Parathyroid adenoma (tissue), 2 donors: ENCODE data around the gene SEMA6D.
A peak's percentile ranks its signal among the peaks of the same experiment; 100 is the strongest.

Experiments used
- H2AFZ ChIP-seq: fragments of 300-600 bp; sonication (generic); one replicate; pipeline ENCODE4 v1.7.0; 2017; ENCODE audit warnings: antibody characterized with exemption, mild to moderate bottlenecking
- H3K27ac ChIP-seq: fragments of 300-600 bp; sonication (generic); one replicate; pipeline ENCODE4 v1.7.0; 2017
- H3K27me3 ChIP-seq: fragments of 300-600 bp; sonication (generic); one replicate; pipeline ENCODE4 v1.7.0; 2017; ENCODE audit warnings: low read length; ENCODE audit not compliant: control insufficient read depth, insufficient read depth
- H3K36me3 ChIP-seq: fragments of 300-600 bp; sonication (generic); one replicate; pipeline ENCODE4 v1.7.0; 2017; ENCODE audit warnings: low read length; ENCODE audit not compliant: control insufficient read depth, insufficient read depth
- H3K4me1 ChIP-seq: fragments of 300-600 bp; sonication (generic); one replicate; pipeline ENCODE4 v1.7.0; 2017; ENCODE audit warnings: control low read depth
- H3K4me2 ChIP-seq: fragments of 300-600 bp; sonication (generic); one replicate; pipeline ENCODE4 v1.7.0; 2017; ENCODE audit warnings: low read length
- H3K4me3 ChIP-seq: fragments of 300-600 bp; sonication (generic); one replicate; pipeline ENCODE4 v1.7.0; 2017; ENCODE audit warnings: low read depth, low read length
- H3K79me2 ChIP-seq: fragments of 300-600 bp; sonication (generic); one replicate; pipeline ENCODE4 v1.7.0; 2017; ENCODE audit warnings: control low read depth
- H3K9ac ChIP-seq: fragments of 300-600 bp; sonication (generic); one replicate; pipeline ENCODE4 v1.7.0; 2017; ENCODE audit warnings: mild to moderate bottlenecking
- H3K9me3 ChIP-seq: fragments of 300-600 bp; sonication (generic); one replicate; pipeline ENCODE4 v1.7.0; 2017; ENCODE audit warnings: low read length; ENCODE audit not compliant: control insufficient read depth
- CTCF ChIP-seq: fragments of 300-600 bp; sonication (generic); IDR thresholded peaks from one replicate; pipeline ENCODE4 v1.7.0; 2017; ENCODE audit warnings: antibody characterized with exemption, mild to moderate bottlenecking
- donor health status: primary hyperparathyroidism.

The SEMA6D gene

GRCh38 chr15:47794252-47794914 lies 77.1 kb downstream of the SEMA6D start:
- Histone ChIP-seq H3K36me3 (no peaks in the 10 kb centered on the region), H3K27ac (no peak overlapping the region), H2AFZ (no peak overlapping the region), H3K9me3 (no peaks in the 10 kb centered on the region), H3K4me1 (peaks cover 7% of the 10 kb centered on the region), H3K4me2 (no peak overlapping the region), H3K4me3 (no peak overlapping the region), H3K79me2 (no peaks in the 10 kb centered on the region), H3K9ac (no peak overlapping the region), H3K27me3 (no peaks in the 10 kb centered on the region)
- TF ChIP-seq CTCF = no peak

- H3K4me3 ChIP-seq = no peak overlapping the region
- no peak for TF ChIP-seq CTCF
Observed at GRCh38 chr15:47795864-47796263, 78.6 kb downstream of the SEMA6D start.

GRCh38 chr15:47796339-47796738 lies 79.0 kb downstream of the SEMA6D start:
- no peak overlapping the region for H3K9ac ChIP-seq
- peak overlapping the region; percentile 46 for H3K27ac ChIP-seq
- peak overlapping the region; percentile 65 for H2AFZ ChIP-seq
- H3K79me2 ChIP-seq = no peaks in the 10 kb centered on the region
- H3K9me3 ChIP-seq = no peaks in the 10 kb centered on the region
- peaks cover 7% of the 10 kb centered on the region for H3K4me1 ChIP-seq
- H3K27me3 ChIP-seq = no peaks in the 10 kb centered on the region
- no peak overlapping the region for H3K4me2 ChIP-seq
- no peak for TF ChIP-seq CTCF
- H3K4me3 ChIP-seq = no peak overlapping the region
- no peaks in the 10 kb centered on the region for H3K36me3 ChIP-seq

More at GRCh38 chr15:47795864-47796263, 78.6 kb downstream of the SEMA6D start:
- no peak overlapping the region for H3K4me2 ChIP-seq
- H3K9me3 ChIP-seq = no peaks in the 10 kb centered on the region
- H3K36me3 ChIP-seq = no peaks in the 10 kb centered on the region
- no peaks in the 10 kb centered on the region for H3K27me3 ChIP-seq
- H3K9ac ChIP-seq = no peak overlapping the region
- H3K79me2 ChIP-seq = no peaks in the 10 kb centered on the region
- H3K27ac ChIP-seq = peak overlapping the region; percentile 46
- peak overlapping the region; percentile 65 for H2AFZ ChIP-seq
- H3K4me1 ChIP-seq = peaks cover 7% of the 10 kb centered on the region

- H3K27ac ChIP-seq = no peak overlapping the region
- no peak overlapping the region for H3K4me3 ChIP-seq
- no peaks in the 10 kb centered on the region for H3K79me2 ChIP-seq
- no peaks in the 10 kb centered on the region for H3K27me3 ChIP-seq
- no peaks in the 10 kb centered on the region for H3K9me3 ChIP-seq
- TF ChIP-seq CTCF = no peak
- no peaks in the 10 kb centered on the region for H3K36me3 ChIP-seq
- H3K4me2 ChIP-seq = no peak overlapping the region
- H3K9ac ChIP-seq = no peak overlapping the region
- H3K4me1 ChIP-seq = peaks cover 7% of the 10 kb centered on the region
- no peak overlapping the region for H2AFZ ChIP-seq
Observed at GRCh38 chr15:47796830-47797229, 79.5 kb downstream of the SEMA6D start.

- H3K79me2 ChIP-seq = no peaks in the 10 kb centered on the region
- H3K4me2 ChIP-seq = no peak overlapping the region
- H2AFZ ChIP-seq = no peak overlapping the region
- H3K36me3 ChIP-seq = no peaks in the 10 kb centered on the region
- H3K9ac ChIP-seq = no peak overlapping the region
- TF ChIP-seq CTCF = no peak
- no peak overlapping the region for H3K27ac ChIP-seq
- H3K4me1 ChIP-seq = no peaks in the 10 kb centered on the region
- no peaks in the 10 kb centered on the region for H3K9me3 ChIP-seq
- H3K4me3 ChIP-seq = no peak overlapping the region
- H3K27me3 ChIP-seq = no peaks in the 10 kb centered on the region
Observed at GRCh38 chr15:47801522-47801921, 84.2 kb downstream of the SEMA6D start.
